ENCODE measurements around the gene HBB.

The HBB gene

DNA sequence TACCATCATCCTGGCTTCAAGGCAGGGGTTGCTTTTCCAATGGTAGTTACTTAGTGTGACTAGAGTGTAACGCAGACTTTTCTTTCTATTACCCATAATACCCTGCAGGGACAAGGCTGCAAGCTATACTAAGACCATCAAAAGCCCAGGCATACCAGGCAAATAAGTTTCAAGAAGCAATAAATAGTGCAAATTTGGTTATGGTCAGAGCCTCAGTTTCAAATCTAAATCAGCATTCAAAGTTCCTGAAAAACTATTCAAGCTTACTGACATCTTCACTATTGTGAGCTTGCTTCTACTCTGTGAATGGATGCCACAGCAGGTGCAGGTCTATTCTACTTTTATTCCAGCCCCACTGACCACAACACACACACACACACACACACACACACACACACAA is 2.5 kb upstream of the HBB start:
- no peak overlapping the region for H3K27ac ChIP-seq (replicated peaks)
- peaks cover 3% of the 10 kb centered on the region for H3K27me3 ChIP-seq (ENCODE audit: insufficient read depth, poor library complexity, severe bottlenecking)
- TF ChIP-seq, protein P1, sequence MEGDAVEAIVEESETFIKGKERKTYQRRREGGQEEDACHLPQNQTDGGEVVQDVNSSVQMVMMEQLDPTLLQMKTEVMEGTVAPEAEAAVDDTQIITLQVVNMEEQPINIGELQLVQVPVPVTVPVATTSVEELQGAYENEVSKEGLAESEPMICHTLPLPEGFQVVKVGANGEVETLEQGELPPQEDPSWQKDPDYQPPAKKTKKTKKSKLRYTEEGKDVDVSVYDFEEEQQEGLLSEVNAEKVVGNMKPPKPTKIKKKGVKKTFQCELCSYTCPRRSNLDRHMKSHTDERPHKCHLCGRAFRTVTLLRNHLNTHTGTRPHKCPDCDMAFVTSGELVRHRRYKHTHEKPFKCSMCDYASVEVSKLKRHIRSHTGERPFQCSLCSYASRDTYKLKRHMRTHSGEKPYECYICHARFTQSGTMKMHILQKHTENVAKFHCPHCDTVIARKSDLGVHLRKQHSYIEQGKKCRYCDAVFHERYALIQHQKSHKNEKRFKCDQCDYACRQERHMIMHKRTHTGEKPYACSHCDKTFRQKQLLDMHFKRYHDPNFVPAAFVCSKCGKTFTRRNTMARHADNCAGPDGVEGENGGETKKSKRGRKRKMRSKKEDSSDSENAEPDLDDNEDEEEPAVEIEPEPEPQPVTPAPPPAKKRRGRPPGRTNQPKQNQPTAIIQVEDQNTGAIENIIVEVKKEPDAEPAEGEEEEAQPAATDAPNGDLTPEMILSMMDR (IDR thresholded peaks at IDR 0.05; ENCODE audit: insufficient read depth, low read length), result no peak
- TF ChIP-seq GABPA (IDR thresholded peaks at IDR 0.05; ENCODE audit: low read depth), result no peak
- TF ChIP-seq SPI1 (IDR thresholded peaks at IDR 0.05; ENCODE audit: borderline replicate concordance, low read depth), result no peak
- no peak for TF ChIP-seq POLR2AphosphoS5 (IDR thresholded peaks at IDR 0.05; ENCODE audit: low read depth)
- TF ChIP-seq, protein P2, sequence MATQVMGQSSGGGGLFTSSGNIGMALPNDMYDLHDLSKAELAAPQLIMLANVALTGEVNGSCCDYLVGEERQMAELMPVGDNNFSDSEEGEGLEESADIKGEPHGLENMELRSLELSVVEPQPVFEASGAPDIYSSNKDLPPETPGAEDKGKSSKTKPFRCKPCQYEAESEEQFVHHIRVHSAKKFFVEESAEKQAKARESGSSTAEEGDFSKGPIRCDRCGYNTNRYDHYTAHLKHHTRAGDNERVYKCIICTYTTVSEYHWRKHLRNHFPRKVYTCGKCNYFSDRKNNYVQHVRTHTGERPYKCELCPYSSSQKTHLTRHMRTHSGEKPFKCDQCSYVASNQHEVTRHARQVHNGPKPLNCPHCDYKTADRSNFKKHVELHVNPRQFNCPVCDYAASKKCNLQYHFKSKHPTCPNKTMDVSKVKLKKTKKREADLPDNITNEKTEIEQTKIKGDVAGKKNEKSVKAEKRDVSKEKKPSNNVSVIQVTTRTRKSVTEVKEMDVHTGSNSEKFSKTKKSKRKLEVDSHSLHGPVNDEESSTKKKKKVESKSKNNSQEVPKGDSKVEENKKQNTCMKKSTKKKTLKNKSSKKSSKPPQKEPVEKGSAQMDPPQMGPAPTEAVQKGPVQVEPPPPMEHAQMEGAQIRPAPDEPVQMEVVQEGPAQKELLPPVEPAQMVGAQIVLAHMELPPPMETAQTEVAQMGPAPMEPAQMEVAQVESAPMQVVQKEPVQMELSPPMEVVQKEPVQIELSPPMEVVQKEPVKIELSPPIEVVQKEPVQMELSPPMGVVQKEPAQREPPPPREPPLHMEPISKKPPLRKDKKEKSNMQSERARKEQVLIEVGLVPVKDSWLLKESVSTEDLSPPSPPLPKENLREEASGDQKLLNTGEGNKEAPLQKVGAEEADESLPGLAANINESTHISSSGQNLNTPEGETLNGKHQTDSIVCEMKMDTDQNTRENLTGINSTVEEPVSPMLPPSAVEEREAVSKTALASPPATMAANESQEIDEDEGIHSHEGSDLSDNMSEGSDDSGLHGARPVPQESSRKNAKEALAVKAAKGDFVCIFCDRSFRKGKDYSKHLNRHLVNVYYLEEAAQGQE (IDR thresholded peaks at IDR 0.05; ENCODE audit: insufficient replicate concordance, low read depth), result no peak
- DNase-seq (ENCODE audit: low read depth in 1 of 2, low spot score in 1 of 2), result no peak
- H3K4me3 ChIP-seq (replicated peaks; ENCODE audit: insufficient read depth, low read length), result no peak overlapping the region

DNA sequence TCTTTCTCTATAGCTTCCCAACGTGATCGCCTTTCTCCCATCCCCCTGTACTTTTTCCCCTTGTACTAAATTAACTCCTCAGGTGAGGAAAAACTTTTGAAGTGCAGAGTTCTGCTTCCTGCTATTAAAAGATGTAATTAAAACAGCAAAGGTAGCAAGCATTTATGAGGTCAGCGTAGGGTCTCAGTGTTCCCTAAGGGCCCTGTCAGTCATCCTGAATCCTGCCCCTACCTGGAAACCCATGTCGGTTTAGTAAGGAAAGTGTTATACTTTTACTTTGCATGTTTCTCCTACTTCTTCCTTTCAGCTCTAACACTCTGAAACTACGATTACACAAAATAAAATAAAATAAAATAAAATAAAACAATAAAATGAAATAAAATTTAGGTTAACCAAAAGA is 1.3 kb upstream of the HBB start:
- TF ChIP-seq GABPA (IDR thresholded peaks at IDR 0.05; ENCODE audit: low read depth) (no peak), POLR2AphosphoS5 (IDR thresholded peaks at IDR 0.05; ENCODE audit: low read depth) (no peak)
- TF ChIP-seq, protein P1 (IDR thresholded peaks at IDR 0.05; ENCODE audit: insufficient read depth, low read length), result no peak
- no peak overlapping the region for H3K4me3 ChIP-seq (replicated peaks; ENCODE audit: insufficient read depth, low read length)
- no peak for DNase-seq (ENCODE audit: low read depth in 1 of 2, low spot score in 1 of 2)
- H3K27ac ChIP-seq (replicated peaks), result no peak overlapping the region
- H3K27me3 ChIP-seq (ENCODE audit: insufficient read depth, poor library complexity, severe bottlenecking), result peaks cover 3% of the 10 kb centered on the region

DNA sequence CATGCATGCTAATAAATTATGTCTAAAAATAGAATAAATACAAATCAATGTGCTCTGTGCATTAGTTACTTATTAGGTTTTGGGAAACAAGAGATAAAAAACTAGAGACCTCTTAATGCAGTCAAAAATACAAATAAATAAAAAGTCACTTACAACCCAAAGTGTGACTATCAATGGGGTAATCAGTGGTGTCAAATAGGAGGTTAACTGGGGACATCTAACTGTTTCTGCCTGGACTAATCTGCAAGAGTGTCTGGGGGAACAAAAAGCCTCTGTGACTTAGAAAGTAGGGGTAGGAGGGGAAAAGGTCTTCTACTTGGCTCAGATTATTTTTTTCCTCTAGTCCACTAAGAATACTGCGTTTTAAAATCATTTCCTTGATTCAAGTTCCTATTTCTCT is 810 bp upstream of the HBB start:
- TF ChIP-seq, protein P1 (IDR thresholded peaks at IDR 0.05; ENCODE audit: insufficient read depth, low read length), result no peak
- TF ChIP-seq, protein P2 (IDR thresholded peaks at IDR 0.05; ENCODE audit: insufficient replicate concordance, low read depth), result no peak
- TF ChIP-seq GABPA (IDR thresholded peaks at IDR 0.05; ENCODE audit: low read depth) (no peak), POLR2AphosphoS5 (IDR thresholded peaks at IDR 0.05; ENCODE audit: low read depth) (no peak), SPI1 (IDR thresholded peaks at IDR 0.05; ENCODE audit: borderline replicate concordance, low read depth) (no peak)
- DNase-seq (ENCODE audit: low read depth in 1 of 2, low spot score in 1 of 2), result no peak
- no peak overlapping the region for H3K4me3 ChIP-seq (replicated peaks; ENCODE audit: insufficient read depth, low read length)
- H3K27me3 ChIP-seq (ENCODE audit: insufficient read depth, poor library complexity, severe bottlenecking), result peaks cover 3% of the 10 kb centered on the region
- no peak overlapping the region for H3K27ac ChIP-seq (replicated peaks)

DNA sequence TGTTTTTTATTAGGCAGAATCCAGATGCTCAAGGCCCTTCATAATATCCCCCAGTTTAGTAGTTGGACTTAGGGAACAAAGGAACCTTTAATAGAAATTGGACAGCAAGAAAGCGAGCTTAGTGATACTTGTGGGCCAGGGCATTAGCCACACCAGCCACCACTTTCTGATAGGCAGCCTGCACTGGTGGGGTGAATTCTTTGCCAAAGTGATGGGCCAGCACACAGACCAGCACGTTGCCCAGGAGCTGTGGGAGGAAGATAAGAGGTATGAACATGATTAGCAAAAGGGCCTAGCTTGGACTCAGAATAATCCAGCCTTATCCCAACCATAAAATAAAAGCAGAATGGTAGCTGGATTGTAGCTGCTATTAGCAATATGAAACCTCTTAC is 1.4 kb downstream of the HBB start:
- DNase-seq (ENCODE audit: low read depth in 1 of 2, low spot score in 1 of 2), result no peak

More for the DNA sequence above, 1.4 kb downstream of the HBB start:
- no peak overlapping the region for H3K4me3 ChIP-seq (replicated peaks; ENCODE audit: insufficient read depth, low read length)
- H3K27ac ChIP-seq (replicated peaks), result no peak overlapping the region
- H3K27me3 ChIP-seq (ENCODE audit: insufficient read depth, poor library complexity, severe bottlenecking), result peaks cover 3% of the 10 kb centered on the region
- TF ChIP-seq GABPA (IDR thresholded peaks at IDR 0.05; ENCODE audit: low read depth), result no peak
- TF ChIP-seq POLR2AphosphoS5 (IDR thresholded peaks at IDR 0.05; ENCODE audit: low read depth), result no peak
- TF ChIP-seq SPI1 (IDR thresholded peaks at IDR 0.05; ENCODE audit: borderline replicate concordance, low read depth), result no peak
- TF ChIP-seq, protein P1 (IDR thresholded peaks at IDR 0.05; ENCODE audit: insufficient read depth, low read length), result no peak
- TF ChIP-seq, protein P2 (IDR thresholded peaks at IDR 0.05; ENCODE audit: insufficient replicate concordance, low read depth), result no peak
